Activated CD4-positive, alpha-beta T cell treated with anti-CD3 and anti-CD28 coated beads, Interleukin-2, amount 50 U/mL, for 16 hours (primary cell): Measurements from ENCODE around the gene SH3RF3.

Source experiments
- DNase-seq: peaks from one replicate; pipeline ENCODE4 v3.0.0-alpha.2; 2020

The SH3RF3 gene

GRCh38 chr2:109404681-109405080 is 275.7 kb downstream of the SH3RF3 start:
- no peak for DNase-seq

DNA sequence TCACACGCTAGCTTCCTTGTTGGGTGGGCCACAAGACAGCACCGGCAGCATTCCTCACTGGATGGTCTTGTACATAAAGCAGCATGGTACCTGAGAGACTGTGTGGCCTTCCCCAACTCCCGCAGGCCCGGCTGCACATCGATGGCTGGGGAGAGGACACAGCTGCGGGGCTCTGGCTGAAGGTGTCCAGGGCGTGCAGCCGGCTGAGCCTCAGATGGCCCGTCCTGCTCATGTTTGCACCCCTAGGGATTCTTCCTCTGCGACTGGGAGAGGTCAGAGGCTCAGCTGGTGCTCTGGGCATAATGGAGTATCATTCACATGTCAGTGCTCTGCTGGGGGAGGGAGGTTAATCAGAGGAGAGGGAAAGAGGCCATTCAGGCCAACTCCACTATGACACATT is 276.9 kb downstream of the SH3RF3 start:
- DNase-seq: no peak

- no peak for DNase-seq
Observed at GRCh38 chr2:109406301-109406700, 277.3 kb downstream of the SH3RF3 start.

- no peak for DNase-seq
Observed at GRCh38 chr2:109407276-109408042, 278.5 kb downstream of the SH3RF3 start.

DNA sequence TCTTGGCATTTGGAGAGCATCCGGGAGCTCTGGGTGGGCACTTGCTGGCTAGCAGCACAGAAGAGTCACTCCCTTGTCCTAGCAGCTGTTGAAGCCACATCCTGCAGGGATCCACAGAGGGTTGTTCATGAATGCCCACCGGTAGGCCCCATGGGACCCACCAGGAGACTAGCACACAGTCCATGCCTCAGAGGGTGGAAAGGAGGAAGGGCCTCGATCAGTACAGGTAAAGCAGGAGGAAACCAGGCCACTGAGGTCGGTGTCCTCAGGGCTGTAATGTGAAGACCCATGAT is 279.0 kb downstream of the SH3RF3 start:
- no peak for DNase-seq

DNA sequence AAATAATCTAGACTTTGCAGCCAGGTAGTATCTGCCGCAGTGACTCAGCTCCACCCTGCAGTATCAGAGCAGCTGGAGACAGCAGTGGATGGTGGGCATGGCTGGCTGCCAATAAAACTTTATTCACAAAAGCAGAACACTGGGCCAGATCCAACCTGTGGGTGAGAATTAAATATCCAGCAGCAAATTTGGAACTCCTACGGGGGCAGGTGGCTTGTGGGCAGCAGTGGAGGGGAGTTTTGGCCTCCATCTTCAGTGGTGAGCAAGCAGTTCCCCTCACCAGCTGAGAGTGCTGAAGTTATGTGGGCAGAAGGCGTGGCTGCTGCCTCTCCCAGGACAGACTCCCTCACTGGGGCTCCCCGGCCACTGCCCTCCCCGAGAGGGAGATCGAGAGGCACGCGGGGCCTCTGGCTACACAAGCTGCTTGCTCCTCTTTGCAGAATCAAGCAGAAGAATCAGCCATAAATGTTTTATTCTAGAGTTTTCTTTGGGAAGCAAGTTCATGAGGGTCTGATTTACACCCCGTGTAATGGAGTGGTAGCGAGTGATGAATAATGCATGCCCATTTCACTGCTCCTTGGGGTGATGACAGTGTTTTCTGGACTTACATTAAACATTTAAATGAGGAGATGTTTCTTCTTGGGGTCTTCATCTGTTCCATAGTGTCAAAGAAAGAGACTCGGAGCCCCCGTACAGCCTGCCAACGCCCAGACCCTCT is 280.5 kb downstream of the SH3RF3 start:
- no peak for DNase-seq

DNA sequence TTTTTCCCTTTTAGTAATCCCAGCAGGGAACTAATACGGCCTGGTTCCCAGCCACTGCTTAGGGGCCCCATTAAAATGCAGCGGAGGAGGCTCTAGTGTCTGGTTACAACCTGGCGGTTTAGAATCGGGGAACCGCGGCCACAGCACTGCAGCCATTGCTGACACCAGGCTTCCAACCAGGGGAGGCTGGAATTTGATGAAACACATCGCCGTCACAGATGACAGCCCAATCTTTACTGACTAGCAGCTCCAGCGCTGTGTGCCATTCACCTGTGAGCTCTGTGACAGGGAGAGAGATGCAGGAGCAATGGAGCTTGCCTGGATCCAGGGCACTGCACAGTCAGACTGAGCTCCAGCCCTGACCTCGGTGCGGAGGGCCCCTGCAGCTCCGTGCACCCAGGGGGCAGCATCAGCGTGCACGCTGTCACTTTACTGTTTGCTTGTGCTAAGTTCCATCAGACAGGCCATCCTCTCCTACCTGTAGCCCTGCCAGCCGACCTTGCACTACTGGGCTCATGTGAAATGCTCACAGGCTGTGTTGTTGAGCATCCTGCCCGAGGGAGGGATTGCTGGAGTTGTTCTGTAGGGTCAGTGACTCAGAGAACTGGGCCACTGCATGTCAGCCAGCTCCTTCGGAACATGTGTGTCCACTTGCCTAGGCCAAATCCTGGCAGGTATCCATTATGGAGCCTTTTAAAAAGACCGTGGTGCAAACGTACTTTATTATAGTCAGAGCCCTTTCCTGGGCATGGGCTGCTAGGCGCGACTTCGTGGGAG is 281.2 kb downstream of the SH3RF3 start:
- DNase-seq: no peak

GRCh38 chr2:109411640-109412325 is 282.8 kb downstream of the SH3RF3 start:
- no peak for DNase-seq

DNA sequence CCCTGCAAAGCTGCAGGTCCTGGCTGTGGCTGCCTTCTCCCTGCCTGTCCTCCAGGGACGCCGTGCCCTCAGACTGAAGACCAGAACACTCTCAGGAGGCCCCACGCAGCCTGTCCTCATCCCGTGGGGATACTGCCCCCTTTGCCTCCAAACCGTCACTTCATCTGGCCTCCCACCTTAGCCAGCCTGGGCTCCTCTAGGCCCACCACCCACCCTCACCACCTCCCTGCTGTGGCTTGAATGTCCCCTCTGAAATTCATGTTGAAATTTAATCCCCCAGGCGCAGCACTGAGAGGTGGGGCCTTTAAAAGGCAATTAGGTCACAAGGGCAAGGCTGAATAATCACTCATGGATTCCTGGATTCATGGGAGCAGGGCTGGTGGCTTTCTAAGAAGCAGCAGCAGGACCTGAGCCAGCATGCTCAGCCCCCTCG is 286.6 kb downstream of the SH3RF3 start:
- no peak for DNase-seq

DNA sequence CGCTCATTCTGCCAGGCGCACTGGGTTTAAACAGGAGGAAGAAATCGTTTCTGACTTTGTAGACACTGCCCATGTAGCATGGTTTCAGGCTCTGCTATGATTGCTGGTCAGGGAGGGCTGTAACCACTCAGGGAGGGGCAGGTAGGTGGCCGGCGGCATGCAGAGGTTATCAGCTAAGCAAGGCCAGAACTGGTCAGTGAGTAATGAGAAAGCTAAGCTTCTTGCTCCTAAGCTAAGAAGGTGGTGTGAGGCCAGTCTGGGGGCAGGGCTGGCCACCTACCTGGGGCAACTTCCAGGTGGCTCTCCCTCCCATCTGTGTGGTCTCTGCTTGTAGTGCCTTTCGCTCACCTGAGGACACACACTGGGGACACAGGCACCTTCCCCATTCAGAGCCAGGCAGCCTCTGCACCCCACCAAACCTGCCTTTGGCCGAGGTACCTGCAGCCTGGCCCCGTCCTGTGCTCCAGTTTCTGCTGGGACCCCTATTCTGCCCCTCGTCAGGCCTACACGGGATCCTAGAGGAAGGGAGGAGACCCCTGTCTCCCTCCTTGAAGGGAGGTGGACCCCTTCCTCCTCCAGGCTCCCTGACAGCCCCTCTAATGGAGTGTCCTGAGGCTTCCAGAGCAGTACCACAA is 288.8 kb downstream of the SH3RF3 start:
- no peak for DNase-seq

DNA sequence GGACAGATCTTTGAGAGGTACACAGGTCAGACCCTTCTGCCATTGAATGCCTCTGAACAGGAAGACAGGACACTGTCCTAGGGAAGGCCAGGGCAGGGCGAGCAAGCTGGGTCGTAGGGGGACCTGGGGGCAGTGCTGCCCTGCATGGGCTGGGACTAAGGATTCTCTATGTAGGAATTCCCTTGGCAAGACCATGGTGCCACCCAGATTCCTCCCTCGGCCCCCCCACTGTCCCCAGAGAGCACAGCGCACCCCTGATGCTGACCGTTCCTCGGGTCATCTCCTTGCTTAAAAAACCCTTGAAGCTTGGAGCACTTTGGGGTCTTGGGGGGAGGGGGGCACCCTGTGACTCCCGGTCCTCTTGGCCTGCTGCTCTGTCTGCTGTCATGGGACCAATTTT is 289.7 kb downstream of the SH3RF3 start:
- DNase-seq: no peak

- no peak for DNase-seq
Observed at GRCh38 chr2:109419171-109419756, 290.3 kb downstream of the SH3RF3 start.

DNA sequence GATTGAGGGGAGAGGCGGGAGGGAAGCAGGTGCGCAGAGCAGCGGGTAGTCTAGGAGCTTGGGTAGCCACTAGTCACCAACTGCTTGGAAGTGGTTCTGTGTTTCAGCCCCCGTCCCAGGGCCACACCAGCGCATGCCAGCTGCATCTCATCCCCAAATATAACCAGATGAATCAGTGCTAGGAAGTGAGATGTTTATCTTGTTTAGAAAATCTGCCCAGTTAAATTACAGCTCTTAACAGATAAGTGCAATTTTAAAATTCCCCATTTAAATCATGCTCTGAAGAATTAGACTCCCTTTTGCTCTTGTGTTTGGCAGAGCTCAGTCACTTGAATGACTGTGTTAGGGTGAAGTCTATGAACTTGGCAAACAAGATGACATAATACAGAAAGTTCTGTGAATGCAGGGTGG is 291.0 kb downstream of the SH3RF3 start:
- DNase-seq: no peak

DNA sequence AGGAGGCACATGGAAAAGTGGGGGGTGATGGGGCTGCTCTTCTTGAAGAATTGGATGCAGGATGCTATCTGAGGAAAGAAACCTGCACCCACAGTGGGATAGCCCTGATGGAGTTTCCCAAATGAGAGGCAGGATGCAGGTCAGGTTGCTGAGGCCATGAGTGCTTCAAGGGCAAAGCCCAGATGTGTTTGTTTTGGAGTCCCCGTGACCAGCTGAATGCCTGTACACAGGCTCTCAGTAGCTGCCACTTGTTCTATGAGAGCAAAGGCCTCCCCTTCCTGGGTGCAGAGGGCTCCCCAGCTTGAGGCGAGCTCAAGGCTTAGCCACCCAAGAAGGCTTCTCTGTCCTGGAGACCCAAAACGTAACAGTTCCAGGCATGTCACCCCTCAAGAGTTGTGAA is 292.1 kb downstream of the SH3RF3 start:
- DNase-seq: no peak

GRCh38 chr2:109421642-109422041 is 292.6 kb downstream of the SH3RF3 start:
- DNase-seq: no peak

DNA sequence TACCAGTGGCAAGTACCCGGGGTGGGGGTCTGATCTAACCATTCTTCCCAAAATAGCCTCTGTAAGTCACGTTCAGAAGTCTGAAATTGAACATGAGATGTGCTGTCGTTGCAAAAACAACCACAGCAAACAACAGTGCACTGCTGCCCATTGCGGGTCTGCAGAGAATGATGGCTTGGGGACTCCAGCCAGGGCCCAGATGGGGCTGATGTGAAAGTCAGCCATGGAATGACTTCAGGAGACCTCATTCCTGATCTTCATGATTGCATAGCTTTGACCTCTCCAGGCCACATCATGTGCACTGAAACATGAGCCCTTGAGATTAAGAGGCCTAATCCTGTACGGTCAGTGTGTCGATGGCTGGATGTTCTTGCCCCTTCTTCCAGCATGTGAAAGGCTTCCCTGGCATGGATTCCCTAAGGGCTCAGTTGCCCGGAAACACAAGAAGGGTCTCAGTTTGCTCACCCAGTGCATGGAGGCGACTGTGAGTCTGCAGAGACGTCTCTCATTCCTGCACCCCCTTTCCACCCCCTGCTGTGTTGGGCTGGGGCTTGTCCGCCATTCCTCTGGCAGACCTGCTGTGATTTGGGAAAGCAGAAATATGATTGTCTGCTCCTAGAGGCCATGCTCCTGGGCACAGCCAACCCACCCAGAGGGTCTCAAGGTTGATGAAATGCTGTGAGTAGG is 293.2 kb downstream of the SH3RF3 start:
- no peak for DNase-seq

- no peak for DNase-seq
Observed at GRCh38 chr2:109422758-109423500, 293.9 kb downstream of the SH3RF3 start.

GRCh38 chr2:109423556-109424359 is 294.8 kb downstream of the SH3RF3 start:
- DNase-seq: no peak

DNA sequence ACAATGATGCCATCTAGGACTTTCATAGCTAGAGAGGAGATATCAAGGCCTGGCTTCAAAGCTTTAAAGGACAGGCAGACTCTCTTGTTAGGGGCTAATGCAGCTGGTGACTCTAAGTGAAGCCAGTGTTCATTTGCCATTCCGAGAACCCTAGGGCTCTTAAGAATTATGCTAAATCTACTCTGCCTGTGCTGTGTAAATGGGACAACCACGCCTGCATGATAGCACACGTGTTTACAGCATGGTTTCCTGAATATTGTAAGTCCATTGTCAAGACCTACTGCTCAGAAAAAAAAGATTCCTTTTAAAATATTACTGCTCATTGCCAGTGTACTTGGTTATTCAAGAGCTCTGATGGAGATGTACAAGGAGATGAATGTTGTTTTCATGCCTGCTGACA is 296.4 kb downstream of the SH3RF3 start:
- DNase-seq: no peak

GRCh38 chr2:109427661-109428091 is 298.7 kb downstream of the SH3RF3 start:
- no peak for DNase-seq
